Measurements from ENCODE around the gene ABHD17C.

- TF ChIP-seq POLR2A (IDR thresholded peaks at IDR 0.05) = no peak
- TF ChIP-seq, protein P1, sequence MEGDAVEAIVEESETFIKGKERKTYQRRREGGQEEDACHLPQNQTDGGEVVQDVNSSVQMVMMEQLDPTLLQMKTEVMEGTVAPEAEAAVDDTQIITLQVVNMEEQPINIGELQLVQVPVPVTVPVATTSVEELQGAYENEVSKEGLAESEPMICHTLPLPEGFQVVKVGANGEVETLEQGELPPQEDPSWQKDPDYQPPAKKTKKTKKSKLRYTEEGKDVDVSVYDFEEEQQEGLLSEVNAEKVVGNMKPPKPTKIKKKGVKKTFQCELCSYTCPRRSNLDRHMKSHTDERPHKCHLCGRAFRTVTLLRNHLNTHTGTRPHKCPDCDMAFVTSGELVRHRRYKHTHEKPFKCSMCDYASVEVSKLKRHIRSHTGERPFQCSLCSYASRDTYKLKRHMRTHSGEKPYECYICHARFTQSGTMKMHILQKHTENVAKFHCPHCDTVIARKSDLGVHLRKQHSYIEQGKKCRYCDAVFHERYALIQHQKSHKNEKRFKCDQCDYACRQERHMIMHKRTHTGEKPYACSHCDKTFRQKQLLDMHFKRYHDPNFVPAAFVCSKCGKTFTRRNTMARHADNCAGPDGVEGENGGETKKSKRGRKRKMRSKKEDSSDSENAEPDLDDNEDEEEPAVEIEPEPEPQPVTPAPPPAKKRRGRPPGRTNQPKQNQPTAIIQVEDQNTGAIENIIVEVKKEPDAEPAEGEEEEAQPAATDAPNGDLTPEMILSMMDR (IDR thresholded peaks at IDR 0.05) = peak; percentile 75 to 85 (median 78)
Observed at GRCh38 chr15:80778964-80779657, 84.0 kb downstream of the ABHD17C start, which contains the start of gene CEMIP.

Measured in right lobe of liver (tissue), 4 donors.